D721Med (cell line): ENCODE measurements around the gene MBD5.

Experiments
- DNase-seq: peaks from one replicate; pipeline ENCODE4 v3.0.0; 2011; ENCODE audit warnings: low spot score; ENCODE audit not compliant: insufficient read length
- FAIRE-seq: peaks from 2 replicates; lab custom pipeline; 2011; peaks lifted over from hg19 to GRCh38; lab: Jason Lieb, UNC
- CTCF ChIP-seq: IDR thresholded peaks from 2 replicates; pipeline ENCODE4 v1.5.1; 2012; ENCODE audit warnings: mild to moderate bottlenecking, control low read depth; ENCODE audit not compliant: insufficient read depth; ENCODE audit errors: missing control alignments

Gene MBD5

GRCh38 chr2:148515976-148516375 lies 495.1 kb downstream of the MBD5 start:
- no peak for DNase-seq
- FAIRE-seq, result no peak
- no peak for TF ChIP-seq CTCF

DNA sequence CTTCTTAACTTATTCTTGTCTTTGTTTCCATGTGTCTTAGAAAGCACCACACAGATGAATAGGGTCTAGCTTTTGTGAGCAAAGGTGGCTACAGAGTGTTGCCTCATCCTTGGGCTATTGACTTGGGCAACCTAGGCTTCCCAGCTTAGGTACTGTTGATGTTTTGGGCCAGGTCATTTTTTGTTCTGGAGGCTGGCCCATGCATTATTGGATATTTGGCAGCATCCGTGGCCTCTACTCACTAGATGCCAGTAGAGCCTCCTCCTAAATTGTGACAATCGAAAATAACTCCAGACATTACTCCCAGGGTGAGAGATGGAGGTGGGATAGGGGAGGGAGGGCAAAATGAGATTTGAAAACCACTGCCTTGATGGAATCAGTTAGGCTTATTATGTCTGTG lies 496.4 kb downstream of the MBD5 start:
- FAIRE-seq (no peak), DNase-seq (no peak)
- no peak for TF ChIP-seq CTCF

- FAIRE-seq, result no peak
- TF ChIP-seq CTCF, result no peak
- no peak for DNase-seq
Observed at GRCh38 chr2:148517822-148518221, 496.9 kb downstream of the MBD5 start.

GRCh38 chr2:148519013-148519412 lies 498.1 kb downstream of the MBD5 start:
- no peak for TF ChIP-seq CTCF
- DNase-seq (no peak), FAIRE-seq (no peak)

DNA sequence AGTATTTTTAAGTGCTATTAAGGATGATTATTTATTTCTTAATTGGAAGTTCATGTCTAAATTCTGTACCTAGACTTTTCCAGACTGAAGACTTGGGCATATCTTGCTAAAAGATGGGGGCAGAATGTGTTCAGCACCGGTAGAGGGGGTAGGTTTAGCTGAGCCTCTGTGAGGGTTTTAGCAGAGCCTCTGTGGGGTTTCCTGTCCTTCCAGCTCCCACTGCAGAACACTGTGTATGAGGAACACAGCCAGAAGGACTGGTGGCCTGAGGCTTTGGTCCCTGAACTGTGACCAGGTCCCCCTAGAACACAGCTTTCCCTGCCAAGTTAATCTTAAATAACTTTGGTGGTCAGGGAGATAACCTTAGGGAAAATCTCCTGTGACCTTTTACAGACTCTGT lies 500.3 kb downstream of the MBD5 start:
- DNase-seq (no peak), FAIRE-seq (no peak)

DNA sequence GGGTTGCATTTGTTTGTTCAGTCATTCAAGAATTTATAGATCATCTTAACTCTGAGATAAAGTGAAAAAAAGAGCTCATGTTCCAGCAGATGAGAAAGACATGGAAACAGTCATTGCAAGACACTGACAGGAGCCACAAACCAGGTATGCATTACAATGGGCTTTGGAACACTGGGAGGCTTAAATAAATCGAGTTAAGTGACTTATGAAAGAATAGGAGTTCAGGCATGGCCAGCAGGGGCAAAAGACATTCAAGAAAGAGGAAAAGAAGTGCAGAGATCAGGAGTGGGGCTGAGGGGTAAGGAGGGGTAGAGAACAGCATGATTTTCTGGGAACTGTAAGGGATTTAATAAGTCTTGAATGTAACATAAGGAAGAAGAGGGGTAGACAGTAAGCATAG lies 502.4 kb downstream of the MBD5 start:
- DNase-seq, result no peak
- TF ChIP-seq CTCF, result no peak
- FAIRE-seq, result no peak

More for the DNA sequence above, 500.3 kb downstream of the MBD5 start:
- no peak for TF ChIP-seq CTCF

DNA sequence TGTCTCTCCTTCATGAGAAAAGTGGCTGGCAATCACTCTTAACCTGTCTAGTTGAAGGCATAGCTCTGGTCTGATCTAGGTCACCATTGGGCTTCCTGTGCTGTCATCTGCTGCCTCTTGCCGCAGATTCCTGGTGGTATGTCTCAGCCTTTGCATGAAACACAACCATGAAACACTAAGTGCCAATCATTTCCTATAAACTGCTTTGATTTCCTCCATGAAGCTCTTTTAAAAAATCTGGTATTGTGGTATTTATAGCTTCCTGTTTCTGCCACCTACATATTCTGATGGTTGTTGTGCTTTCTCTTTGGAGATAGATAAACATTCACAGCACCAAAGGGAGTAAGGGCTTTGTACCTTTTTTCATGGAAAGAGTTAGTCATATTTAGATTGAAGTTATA lies 503.6 kb downstream of the MBD5 start:
- no peak for TF ChIP-seq CTCF
- DNase-seq, result no peak
- FAIRE-seq, result no peak
